Measurements from ENCODE around the gene COPS7B. TPM values are rescaled to one million over a fixed set of nuclear protein-coding genes. Genes with fewer than 3 reads are reported as not detected.

COPS7B gene
- total RNA-seq, 2 experiments from 2014 or later, result 47.1 to 50.6 TPM

DNA sequence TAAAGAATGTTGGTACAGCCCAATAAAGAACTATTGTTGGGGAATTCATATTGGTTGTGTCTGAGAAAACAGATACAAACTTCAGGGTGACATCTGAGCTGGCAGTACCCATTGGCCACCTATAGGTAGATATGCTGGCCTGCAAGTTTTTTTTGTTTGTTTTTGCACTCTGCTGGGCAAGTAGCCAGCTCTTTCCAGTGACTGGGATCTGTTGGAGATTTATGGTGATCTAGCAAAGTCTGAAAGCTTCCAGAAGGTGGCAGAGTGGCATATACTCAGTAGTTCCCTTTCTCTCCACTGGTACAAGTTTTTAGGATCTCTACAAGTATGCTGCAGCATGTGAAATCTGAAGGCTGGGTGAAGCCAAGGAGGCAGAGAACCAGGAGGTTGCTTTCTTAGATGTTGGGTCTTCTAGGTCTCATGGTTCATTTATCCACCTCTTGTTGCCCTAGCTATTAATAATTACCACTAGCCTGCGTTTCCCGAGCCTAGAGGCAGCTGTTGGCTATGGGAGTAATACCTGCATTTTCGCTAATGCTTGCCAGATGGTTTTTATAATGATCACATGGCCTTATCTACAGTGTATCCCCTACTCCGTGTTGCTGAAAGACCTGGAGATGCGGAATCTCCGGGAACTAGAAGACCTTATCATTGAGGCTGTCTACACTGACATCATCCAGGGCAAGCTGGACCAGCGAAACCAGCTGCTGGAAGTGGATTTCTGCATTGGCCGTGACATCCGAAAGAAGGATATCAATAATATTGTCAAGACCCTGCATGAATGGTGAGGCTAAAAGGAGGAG is 9.5 kb downstream of the COPS7B start:
- H3K4me1 Mint-ChIP-seq (ENCODE audit: low read depth), result no peaks in the 10 kb centered on the region
- no peak overlapping the region for H3K27ac Mint-ChIP-seq
- H3K9me3 Mint-ChIP-seq, result no peaks in the 10 kb centered on the region
- intact Hi-C loops (cut with micrococcal nuclease), result no loop called here
- no peak for DNase-seq
- POLR2A ChIA-PET, result interaction anchor here (0.7 kb wide), 1 partner anchor 595 kb away, joined by 3 read pairs; no protein-coding TSS in a partner anchor
- CTCF ChIA-PET, result interaction anchor here (0.8 to 1.4 kb wide), 2 partner anchors 50 to 106 kb away, joined by 3 read pairs; no protein-coding TSS in a partner anchor
- H3K27me3 Mint-ChIP-seq, result no peaks in the 10 kb centered on the region
- H3K36me3 Mint-ChIP-seq, result peaks cover 35% of the 10 kb centered on the region
- no peak overlapping the region for H3K4me3 Mint-ChIP-seq

GRCh38 chr2:231800493-231801091 is 14.3 kb downstream of the COPS7B start:
- Mint-ChIP-seq H3K9me3 (no peaks in the 10 kb centered on the region), H3K27ac (no peak overlapping the region), H3K27me3 (no peaks in the 10 kb centered on the region), H3K4me1 (ENCODE audit: low read depth) (peaks cover 5% of the 10 kb centered on the region), H3K4me3 (no peak overlapping the region), H3K36me3 (peaks cover 21% of the 10 kb centered on the region)
- DNase-seq, result peak; percentile 61
- CTCF ChIA-PET, result interaction anchor here (0.7 to 3.0 kb wide), 10 partner anchors 9 to 639 kb away, joined by 3 to 13 read pairs (median 3); partner anchors contain the start of genes COPS7B and DIS3L2
- POLR2A ChIA-PET, result interaction anchor here (1.4 kb wide), 1 partner anchor 86 kb away, joined by 4 read pairs; no protein-coding TSS in a partner anchor
- intact Hi-C loops (cut with micrococcal nuclease), result no loop called here

GRCh38 chr2:231803501-231804138 is 17.4 kb downstream of the COPS7B start:
- Mint-ChIP-seq H3K4me3 (no peak overlapping the region), H3K27ac (no peak overlapping the region), H3K36me3 (peaks cover 20% of the 10 kb centered on the region), H3K9me3 (no peaks in the 10 kb centered on the region), H3K27me3 (no peaks in the 10 kb centered on the region), H3K4me1 (ENCODE audit: low read depth) (peaks cover 5% of the 10 kb centered on the region)
- no peak for DNase-seq
- intact Hi-C loops (cut with micrococcal nuclease), result no loop called here
- POLR2A ChIA-PET, result no interaction called here
- CTCF ChIA-PET, result no interaction called here

DNA sequence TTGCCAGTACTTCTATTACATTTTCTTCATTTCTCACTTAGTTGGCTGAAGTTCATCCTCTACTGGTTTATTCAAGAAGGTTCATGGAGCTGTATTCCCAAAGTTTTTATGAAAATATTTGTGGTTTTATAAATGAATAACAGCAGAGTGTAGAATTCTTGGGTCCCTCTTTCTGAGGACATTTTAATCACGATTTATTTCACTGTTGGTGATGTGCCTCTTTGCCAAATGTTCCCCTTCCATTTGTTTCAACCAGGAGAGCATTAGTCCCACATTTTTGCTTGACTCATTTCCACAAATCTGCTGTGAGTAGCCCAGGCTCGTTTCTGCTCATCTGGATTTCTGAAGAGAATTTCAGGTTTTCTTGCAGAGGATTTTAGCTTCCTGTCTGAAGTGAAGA is 20.8 kb downstream of the COPS7B start:
- Mint-ChIP-seq H3K4me1 (ENCODE audit: low read depth) (peaks cover 5% of the 10 kb centered on the region), H3K9me3 (no peaks in the 10 kb centered on the region), H3K4me3 (no peak overlapping the region), H3K27ac (no peak overlapping the region), H3K36me3 (peaks cover 25% of the 10 kb centered on the region), H3K27me3 (no peaks in the 10 kb centered on the region)
- no peak for DNase-seq
- intact Hi-C loops (cut with micrococcal nuclease), result no loop called here
- ChIA-PET CTCF (interaction anchor here (1.2 kb wide), 1 partner anchor 19 kb away, joined by 3 read pairs; no protein-coding TSS in a partner anchor), POLR2A (no interaction called here)

GRCh38 chr2:231810905-231811304 is 24.7 kb downstream of the COPS7B start:
- no peak overlapping the region for H3K4me3 Mint-ChIP-seq
- peaks cover 29% of the 10 kb centered on the region for H3K36me3 Mint-ChIP-seq
- H3K4me1 Mint-ChIP-seq (ENCODE audit: low read depth), result no peaks in the 10 kb centered on the region
- H3K27ac Mint-ChIP-seq, result no peak overlapping the region
- CTCF ChIA-PET, result no interaction called here
- H3K9me3 Mint-ChIP-seq, result no peaks in the 10 kb centered on the region
- H3K27me3 Mint-ChIP-seq, result no peaks in the 10 kb centered on the region
- intact Hi-C loops (cut with micrococcal nuclease), result no loop called here
- POLR2A ChIA-PET, result no interaction called here
- no peak for DNase-seq

- no peak for DNase-seq
- no peaks in the 10 kb centered on the region for H3K9me3 Mint-ChIP-seq
- H3K4me1 Mint-ChIP-seq (ENCODE audit: low read depth), result no peaks in the 10 kb centered on the region
- H3K27me3 Mint-ChIP-seq, result no peaks in the 10 kb centered on the region
- POLR2A ChIA-PET, result no interaction called here
- intact Hi-C loops (cut with micrococcal nuclease), result no loop called here
- H3K36me3 Mint-ChIP-seq, result peaks cover 13% of the 10 kb centered on the region
- CTCF ChIA-PET, result interaction anchor here (0.6 kb wide), 1 partner anchor 36 kb away, joined by 3 read pairs; no protein-coding TSS in a partner anchor
- H3K4me3 Mint-ChIP-seq, result no peak overlapping the region
- no peak overlapping the region for H3K27ac Mint-ChIP-seq
Measured at GRCh38 chr2:231816327-231817026, 30.2 kb downstream of the COPS7B start.

GRCh38 chr2:231819447-231820042 is 33.3 kb downstream of the COPS7B start:
- CTCF ChIA-PET, result no interaction called here

GRCh38 chr2:231820786-231821303 is 34.6 kb downstream of the COPS7B start:
- CTCF ChIA-PET, result interaction anchor here (0.6 kb wide), 1 partner anchor 276 kb away, joined by 3 read pairs; no protein-coding TSS in a partner anchor
- Mint-ChIP-seq H3K9me3 (no peaks in the 10 kb centered on the region), H3K4me1 (ENCODE audit: low read depth) (no peaks in the 10 kb centered on the region), H3K36me3 (peaks cover 2% of the 10 kb centered on the region), H3K27me3 (peaks cover 2% of the 10 kb centered on the region), H3K27ac (no peak overlapping the region), H3K4me3 (no peak overlapping the region)
- intact Hi-C loops (cut with micrococcal nuclease), result no loop called here
- no peak for DNase-seq
- POLR2A ChIA-PET, result no interaction called here

More at GRCh38 chr2:231819447-231820042, 33.3 kb downstream of the COPS7B start:
- Mint-ChIP-seq H3K4me1 (ENCODE audit: low read depth) (no peaks in the 10 kb centered on the region), H3K4me3 (no peak overlapping the region), H3K27ac (no peak overlapping the region), H3K36me3 (peaks cover 4% of the 10 kb centered on the region), H3K9me3 (no peaks in the 10 kb centered on the region), H3K27me3 (peaks cover 2% of the 10 kb centered on the region)
- intact Hi-C loops (cut with micrococcal nuclease), result no loop called here
- POLR2A ChIA-PET, result no interaction called here
- no peak for DNase-seq

DNA sequence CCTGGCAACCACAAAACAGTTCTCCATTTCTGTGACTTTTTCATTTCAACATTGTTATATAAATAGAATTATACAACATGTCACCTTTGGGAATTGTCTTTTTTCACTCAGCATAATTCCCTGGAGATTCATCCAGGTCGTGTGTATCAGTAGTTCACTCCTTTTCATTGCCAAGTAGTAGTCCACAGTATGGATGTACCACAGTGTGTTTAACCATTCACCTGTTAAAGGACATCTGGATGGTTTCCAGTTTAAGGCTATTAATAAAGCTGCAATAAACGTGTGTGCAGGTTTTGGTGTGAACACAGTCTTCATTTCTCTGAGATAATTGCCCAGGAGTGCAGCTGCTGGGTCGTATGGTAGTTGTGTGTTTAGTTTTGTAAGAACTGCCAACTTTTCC is 35.7 kb downstream of the COPS7B start:
- intact Hi-C loops (cut with micrococcal nuclease), result no loop called here
- H3K36me3 Mint-ChIP-seq, result no peaks in the 10 kb centered on the region
- no peaks in the 10 kb centered on the region for H3K9me3 Mint-ChIP-seq
- ChIA-PET POLR2A (no interaction called here), CTCF (no interaction called here)
- H3K27ac Mint-ChIP-seq, result no peak overlapping the region
- H3K4me1 Mint-ChIP-seq (ENCODE audit: low read depth), result no peaks in the 10 kb centered on the region
- no peak for DNase-seq
- H3K4me3 Mint-ChIP-seq, result no peak overlapping the region
- H3K27me3 Mint-ChIP-seq, result peaks cover 2% of the 10 kb centered on the region

DNA sequence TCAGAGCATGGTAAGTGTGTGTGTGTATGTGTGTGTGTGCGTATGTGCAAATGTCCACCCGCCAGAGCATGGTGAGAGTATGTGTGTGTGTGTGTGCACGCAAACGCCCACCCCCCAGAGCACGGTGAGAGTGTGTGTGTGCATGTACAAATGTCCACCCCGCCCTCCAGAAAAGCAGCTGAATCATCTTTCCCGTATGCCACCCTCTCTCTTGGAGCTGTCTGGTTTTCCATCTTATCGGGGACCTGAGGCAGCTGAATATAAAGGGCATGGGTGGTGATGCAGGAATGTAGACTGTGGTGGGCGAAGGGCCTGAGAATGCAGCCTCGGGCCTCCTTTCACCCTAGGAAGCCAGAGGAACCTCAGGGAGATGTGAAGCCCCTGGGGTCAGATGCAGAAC is 66.9 kb downstream of the COPS7B start:
- DNase-seq, result no peak
- no peaks in the 10 kb centered on the region for H3K9me3 Mint-ChIP-seq
- ChIA-PET POLR2A (no interaction called here), CTCF (interaction anchor here (0.5 kb wide), 1 partner anchor 54 kb away, joined by 4 read pairs; no protein-coding TSS in a partner anchor)
- H3K4me1 Mint-ChIP-seq (ENCODE audit: low read depth), result no peaks in the 10 kb centered on the region
- peaks cover 8% of the 10 kb centered on the region for H3K27me3 Mint-ChIP-seq
- intact Hi-C loops (cut with micrococcal nuclease), result no loop called here
- no peaks in the 10 kb centered on the region for H3K36me3 Mint-ChIP-seq
- no peak overlapping the region for H3K4me3 Mint-ChIP-seq
- H3K27ac Mint-ChIP-seq, result no peak overlapping the region

DNA sequence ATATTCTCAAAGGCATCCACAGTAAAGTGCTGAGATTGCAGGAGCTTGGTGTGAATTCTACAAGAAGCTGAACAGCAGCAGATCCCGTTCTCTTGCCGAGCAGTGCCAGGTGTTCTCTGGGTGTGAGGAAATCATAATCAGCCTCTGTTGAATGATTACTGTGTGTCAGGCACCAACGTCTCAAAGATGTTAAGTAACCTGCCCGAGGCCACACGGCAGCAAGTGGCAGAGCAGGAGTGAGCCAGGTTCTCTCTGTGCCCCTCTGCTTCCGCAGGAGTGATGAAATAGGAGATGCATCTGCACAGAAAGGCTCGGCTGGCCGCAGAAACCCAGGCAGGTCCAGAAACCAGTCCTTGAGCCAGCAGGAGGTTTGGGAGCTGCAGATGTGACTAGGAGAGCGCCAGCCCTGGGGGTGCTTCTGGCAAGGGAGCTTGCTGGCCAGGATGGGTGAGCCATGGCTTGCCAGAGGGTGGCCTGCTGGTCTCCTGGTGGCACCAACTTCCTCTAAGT is 68.4 kb downstream of the COPS7B start:
- peaks cover 8% of the 10 kb centered on the region for H3K27me3 Mint-ChIP-seq
- intact Hi-C loops (cut with micrococcal nuclease), result no loop called here
- no peak overlapping the region for H3K27ac Mint-ChIP-seq
- H3K9me3 Mint-ChIP-seq, result no peaks in the 10 kb centered on the region
- H3K36me3 Mint-ChIP-seq, result no peaks in the 10 kb centered on the region
- ChIA-PET CTCF (interaction anchor here (0.5 kb wide), 1 partner anchor 958 kb away, joined by 3 read pairs; no protein-coding TSS in a partner anchor), POLR2A (interaction anchor here (0.8 kb wide), 1 partner anchor 68 kb away, joined by 3 read pairs; the partner anchor contains the start of gene COPS7B)
- no peak overlapping the region for H3K4me3 Mint-ChIP-seq
- H3K4me1 Mint-ChIP-seq (ENCODE audit: low read depth), result no peaks in the 10 kb centered on the region
- no peak for DNase-seq
